Adipose tissue (tissue), 3 donors: Measurements from ENCODE around the gene KCNG3. TPM values are rescaled to one million over a fixed set of nuclear protein-coding genes. Genes with fewer than 3 reads are reported as not detected.

ENCODE experiments used
- H3K27ac ChIP-seq: one replicate; pipeline ENCODE4 v1.5.1; 2013; ENCODE audit warnings: low read depth, low read length
- WGBS, 3 donors: extraction: QIAGEN DNeasy Blood & Tissue Kit; methylation state at CpG; one replicate each; pipeline ENCODE4 v1.1.7; 2013; 5-methylcytosine and 5-hydroxymethylcytosine counted together
- polyA plus RNA-seq, 3 donors: library from polyadenylated mRNA; stranded (reverse); fragments of 200-250 nt; gene quantifications; one replicate each; pipeline ENCODE4 v1.2.3, GENCODE V29; 2013
- donor health status: healthy with polysubstance abuse.
- donor health status: Bipolar disorder and iron deficiency.
- donor health status: healthy.

The KCNG3 gene
- polyA plus RNA-seq, 3 donors = 0.04 to 0.05 TPM; not detected in 1

- WGBS, 3 donors = 90 to 96% (median 96%) methylated on average over 1 of the region's 1 CpG
- H3K27ac ChIP-seq = no peak overlapping the region
Measured at GRCh38 chr2:42392191-42392590, 101.6 kb downstream of the KCNG3 start.

Other genes with a start within 250 kb of the KCNG3 start
- gene COX7A2L, start 132.8 kb downstream of the KCNG3 start, polyA plus RNA-seq = 100 to 1,000 TPM in 1 of 3 donors, 10 to 100 TPM in 2; 72.0 to 137 (median 99.4) TPM
- gene MTA3, start 74.7 kb upstream of the KCNG3 start, polyA plus RNA-seq = 10 to 100 TPM; 17.2 to 28.3 (median 20.0) TPM